Hematopoietic multipotent progenitor cell (in vitro differentiated cells): ENCODE results near the gene PPP1R3C. TPM values are rescaled to one million over a fixed set of nuclear protein-coding genes. Genes with fewer than 3 reads are reported as not detected.

Source experiments
- DNase-seq, 3 donors: peaks; one replicate each; pipeline ENCODE4 v3.0.0-alpha.2; 2011 to 2015; ENCODE audit warnings: low read depth in 2 of 3, low spot score in 2 of 3
- total RNA-seq: library from RNA; depleted of rRNA; stranded (reverse); fragments of >200 nt; gene quantifications from one replicate; pipeline ENCODE4 v1.2.3, GENCODE V29; 2012

PPP1R3C gene
- not detected for total RNA-seq

DNA sequence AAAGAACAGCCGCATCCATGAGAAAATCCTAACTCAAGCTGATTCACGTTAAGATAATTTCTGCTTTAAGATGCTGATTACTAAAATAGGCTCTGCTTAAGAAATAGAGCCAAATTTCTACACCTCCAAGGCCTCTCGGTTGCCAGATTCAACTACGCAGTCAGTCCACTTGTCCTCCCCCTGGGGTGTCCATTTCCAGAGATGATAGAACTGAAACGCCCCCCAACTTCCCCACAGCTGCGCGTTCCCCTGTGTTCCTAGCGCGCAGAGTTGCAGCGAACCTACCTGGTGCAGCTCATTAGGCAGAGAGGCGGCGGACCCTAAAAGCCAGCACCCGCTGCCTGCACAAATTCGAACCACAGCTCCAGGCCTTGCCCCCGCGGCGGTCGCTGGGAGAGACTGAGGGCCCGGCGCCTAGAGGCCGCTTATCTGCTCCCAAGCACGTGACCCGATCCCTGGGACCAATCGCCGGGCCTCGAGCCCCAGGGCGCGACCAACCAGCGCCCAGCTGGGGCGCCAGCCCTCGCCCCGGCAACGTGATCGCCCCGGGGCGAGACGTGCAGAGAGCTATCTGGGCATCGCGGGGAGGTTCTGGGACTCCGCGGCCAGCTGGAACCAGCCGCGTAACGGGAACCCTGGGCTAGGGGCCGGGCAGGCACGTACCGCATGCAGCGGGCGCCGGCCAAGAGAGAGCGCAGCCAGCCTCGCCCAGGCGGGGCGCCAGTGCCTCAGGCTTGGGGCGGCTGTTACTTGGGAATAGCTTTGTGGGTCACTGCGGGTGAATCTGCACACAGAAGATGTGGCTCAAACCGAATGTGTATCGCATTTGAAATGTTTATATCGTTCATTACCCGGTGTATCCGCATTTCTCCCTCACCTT is at the start of gene PPP1R3C:
Gene PPP1R3C, minus strand, starts transcription at position 401 of the 880 bp plus-strand sequence. Its CDS starts 102 bp downstream, at position 299.
- peak in 2 of 3 donors; percentile 41 to 51 for DNase-seq

DNA sequence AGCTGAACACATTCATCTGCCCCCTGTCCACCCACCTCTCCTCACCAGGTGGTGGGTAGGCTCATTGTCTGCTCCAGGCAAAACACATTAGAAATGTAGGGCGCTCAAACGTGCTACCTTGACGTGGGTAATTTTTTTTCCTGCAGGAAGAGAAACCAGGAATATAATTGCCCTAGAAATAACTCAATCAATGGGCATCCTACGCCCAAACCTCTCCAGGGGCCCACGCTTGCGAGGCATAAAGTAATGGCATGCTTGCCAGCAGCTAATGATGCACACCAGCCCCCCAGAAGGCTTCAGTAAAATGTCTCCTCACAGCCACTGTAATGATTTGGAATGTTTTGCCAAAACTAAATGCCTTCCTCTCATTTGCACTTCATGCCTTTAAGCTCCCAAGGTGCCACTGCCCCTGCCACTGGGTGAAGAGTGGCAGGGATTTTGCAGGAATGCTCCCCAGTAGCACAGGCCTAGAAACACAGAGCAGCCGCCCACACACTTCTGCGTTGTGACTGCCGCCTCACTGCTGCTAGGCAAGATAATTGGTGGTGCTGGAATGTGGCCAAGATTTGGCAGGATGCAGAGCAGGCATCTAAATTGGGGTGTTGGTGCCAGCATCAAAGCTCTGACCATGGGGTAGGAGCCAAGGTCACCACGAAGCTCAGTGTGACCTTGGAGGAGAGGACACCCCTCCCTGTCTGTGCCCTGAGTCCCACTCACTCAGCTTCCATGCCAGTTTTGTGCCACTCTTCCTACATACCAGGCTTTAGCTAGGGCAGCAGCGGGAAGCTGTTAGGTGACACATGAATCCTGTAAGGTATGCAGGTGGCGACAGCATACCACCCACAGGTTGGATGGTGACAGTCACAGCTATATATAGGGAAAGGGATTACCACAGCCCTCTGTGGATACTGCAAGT is 48.7 kb upstream of the PPP1R3C start:
- DNase-seq: peak in 2 of 3 donors; percentile 7 to 12

DNA sequence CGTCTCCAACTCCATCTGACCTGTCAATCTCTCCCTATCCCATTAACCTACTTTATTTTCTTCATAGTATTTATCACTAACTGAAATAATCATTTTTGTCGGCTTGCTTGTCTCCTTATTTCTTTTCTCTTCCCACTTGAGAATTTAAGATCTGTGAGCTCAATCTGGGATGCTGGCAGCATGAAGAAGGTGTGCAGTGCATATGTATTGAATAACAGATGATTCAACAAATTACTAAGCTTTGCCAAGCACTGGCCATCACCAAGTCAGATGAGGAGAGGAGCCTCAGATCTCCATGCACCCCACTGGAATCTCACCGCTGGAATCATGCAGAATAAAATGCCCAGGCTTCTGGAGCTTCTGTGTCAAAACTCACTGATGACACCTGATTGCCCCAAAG is 47.6 kb upstream of the PPP1R3C start:
- DNase-seq: no peak

DNA sequence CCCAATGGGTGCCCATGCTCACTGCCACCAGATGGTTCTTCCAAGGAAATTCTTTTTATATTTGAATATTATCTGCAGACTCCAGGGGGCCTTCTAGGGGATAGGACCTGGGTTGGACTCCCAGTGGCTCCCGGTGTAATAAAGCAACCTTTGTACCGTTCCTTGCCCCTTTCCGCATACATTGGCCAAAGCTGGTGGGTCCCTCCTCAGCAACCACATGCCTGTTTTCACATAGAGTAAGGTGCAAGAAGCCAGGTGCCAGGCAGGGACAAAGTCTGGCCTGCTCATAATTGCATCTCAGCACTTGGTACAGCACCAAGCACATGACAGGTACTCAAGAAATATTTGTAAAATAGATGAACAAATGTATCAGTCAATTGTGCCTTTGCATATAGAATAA is 46.4 kb upstream of the PPP1R3C start:
- no peak for DNase-seq

DNA sequence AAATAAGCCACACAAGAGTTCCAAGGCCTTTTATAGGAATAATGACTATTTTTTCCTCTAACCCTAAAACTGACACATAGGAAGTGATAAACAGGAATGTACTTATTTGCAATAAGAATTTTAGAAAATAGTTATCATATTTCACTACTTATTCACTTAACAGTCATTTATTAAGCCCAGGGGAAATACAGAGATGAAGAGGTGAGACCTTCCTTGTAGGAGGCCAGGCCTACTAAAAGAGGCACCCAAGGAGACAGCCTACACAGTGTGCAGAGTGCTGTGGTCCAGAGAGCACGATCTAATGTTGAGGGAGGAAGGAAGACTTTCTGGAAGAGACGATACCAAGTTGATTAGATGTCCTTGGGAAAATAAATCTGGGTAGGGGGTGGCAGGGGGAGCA is 45.0 kb upstream of the PPP1R3C start:
- no peak for DNase-seq

DNA sequence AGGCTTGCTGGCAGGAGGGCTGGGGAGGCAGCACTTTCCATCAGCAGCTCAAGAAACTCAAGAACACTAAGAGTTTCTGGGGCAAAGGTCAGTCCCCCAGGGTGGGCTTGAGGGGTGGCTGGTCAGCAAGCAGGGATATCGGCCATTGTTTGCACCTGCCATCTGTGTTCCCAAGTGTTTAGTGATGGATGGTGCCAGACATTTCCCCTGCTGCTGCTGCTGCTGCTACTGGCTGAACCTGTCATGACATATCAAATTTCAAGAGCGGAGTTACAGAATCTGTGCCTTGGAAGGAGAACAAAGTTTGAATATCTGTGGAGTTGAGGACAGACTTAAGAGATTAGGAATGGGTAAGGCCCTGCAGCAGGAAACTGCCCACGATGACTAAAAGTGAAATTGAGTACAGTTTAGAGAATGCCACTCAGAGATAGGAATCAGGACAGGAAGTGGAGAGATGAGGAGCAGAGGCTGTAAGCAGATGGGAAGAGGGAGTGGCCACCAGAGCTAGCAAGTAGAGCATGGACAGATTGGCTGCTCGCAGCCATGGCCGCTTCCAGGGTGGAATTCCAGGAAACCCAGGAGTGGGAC is 39.2 kb upstream of the PPP1R3C start:
- no peak for DNase-seq

DNA sequence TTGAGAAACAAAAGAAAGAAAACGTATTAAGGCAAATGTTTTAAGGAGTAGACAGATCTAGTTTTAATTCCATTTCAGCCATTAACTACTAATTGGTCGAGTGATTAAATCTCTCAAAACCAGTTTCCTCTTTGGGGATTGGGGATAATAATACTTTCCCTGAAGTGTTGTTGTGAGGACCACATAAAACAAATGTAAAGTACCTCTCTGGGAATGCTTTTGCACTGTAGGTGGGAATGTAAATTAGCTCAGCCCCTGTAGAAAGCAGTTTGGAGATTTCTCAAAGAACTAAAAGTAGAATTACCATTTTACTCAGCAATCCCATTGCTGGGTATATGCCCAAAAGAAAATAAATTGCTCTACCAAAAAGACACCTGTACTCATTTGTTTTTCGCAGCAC is 36.0 kb upstream of the PPP1R3C start:
- DNase-seq: no peak

DNA sequence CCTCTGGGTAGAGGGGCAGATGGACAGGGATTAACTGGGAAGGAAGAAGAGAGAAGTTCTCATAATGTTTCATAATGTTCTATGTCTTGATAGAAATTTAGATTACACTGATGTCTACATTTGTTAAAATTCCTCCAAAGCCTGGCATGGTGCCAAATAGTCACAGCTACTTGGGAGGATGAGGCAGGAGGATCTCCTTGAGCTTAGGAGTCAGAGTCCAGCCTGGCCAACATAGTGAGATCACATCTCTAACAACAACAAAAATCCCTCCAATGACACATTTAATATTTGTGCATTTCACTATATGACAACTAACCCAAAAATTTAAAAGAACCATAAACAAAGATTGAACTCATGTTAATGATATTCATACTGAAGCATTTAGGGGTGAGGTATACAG is 33.0 kb upstream of the PPP1R3C start:
- DNase-seq: no peak

DNA sequence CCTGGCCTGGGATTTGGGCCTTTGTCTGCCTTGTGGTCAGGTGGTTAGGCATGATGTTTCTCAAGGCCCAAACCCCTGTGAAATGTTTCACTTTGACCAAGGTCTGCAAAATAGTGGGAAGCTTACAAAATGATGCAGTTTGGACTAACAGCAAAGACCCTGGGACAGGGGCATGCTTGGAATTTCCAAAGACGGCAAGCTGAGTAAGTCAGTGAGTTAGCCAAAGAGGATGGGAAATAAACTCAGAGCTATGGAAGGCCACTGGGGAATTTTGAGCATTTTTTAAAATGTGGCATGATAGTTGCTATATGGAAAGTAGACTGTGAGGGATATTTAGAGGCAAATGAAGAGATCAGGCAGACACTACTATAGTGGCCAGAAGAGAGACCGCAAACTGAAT is 31.6 kb upstream of the PPP1R3C start:
- DNase-seq: no peak

DNA sequence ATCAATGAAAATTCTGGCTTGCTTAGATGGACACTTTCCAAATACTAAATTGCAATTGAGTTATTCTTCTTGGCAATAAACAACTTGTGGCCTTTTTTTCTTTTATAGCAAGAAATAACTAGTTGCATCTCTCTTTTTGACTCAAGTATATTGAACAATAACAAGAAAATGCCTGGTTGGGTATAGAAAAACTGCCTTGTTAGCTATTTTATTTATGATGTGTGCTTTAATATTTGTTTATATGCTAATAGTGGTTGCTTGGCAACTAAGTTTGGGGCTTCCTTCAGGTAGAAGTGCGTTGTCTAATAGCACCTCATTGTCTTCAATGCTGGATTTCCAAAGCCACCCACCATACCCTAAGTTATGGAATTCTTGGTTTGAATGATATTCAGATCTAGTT is 30.1 kb upstream of the PPP1R3C start:
- DNase-seq: no peak

DNA sequence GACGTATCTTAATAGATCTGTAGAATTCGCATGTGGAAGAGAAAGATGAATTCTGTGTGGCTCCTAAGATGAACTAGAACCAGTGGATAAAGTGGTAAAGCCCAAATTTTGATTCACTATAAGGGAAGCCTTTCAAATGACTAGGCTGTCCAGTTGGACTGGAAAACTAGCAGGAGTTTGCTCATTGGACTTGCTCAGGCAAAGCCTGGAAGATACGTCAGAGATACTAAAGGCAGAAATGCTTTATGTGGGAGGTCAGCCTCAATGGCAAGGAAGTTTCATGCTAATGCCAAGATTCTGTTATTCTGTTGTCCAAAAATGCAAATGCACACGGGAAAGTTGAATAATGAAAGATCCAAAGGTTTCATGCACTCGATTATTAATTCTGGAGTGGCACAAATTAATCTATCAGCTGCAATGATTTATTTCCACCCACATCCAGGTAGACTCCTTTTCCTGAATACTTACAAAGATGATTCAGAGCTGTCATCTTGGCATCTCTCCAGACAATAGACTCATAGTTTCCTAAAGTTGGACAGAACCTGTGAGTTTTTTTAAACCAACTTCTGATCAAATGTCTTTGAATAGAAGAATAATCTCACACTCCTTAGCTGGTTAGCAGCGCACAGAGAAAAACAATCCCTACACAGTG is 20.5 kb upstream of the PPP1R3C start:
- DNase-seq: no peak

DNA sequence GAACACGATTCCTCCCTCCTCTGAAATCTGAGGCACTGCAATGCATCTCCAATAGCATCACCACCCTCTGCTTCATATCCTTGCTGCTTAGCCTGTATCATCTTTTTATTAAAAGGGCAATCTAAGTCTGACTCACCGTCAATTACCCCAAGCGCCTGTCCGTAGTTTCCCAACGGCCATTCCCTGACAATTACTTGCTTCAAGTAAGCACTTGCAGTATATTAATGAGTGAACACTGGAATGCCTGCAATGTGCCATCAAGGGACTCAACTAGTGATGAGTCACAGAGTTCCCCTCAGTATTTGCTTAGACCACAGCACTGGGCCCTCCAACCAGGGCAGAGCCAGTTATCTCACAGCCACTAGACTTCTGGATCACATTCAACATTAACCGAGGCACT is 19.5 kb upstream of the PPP1R3C start:
- no peak for DNase-seq

DNA sequence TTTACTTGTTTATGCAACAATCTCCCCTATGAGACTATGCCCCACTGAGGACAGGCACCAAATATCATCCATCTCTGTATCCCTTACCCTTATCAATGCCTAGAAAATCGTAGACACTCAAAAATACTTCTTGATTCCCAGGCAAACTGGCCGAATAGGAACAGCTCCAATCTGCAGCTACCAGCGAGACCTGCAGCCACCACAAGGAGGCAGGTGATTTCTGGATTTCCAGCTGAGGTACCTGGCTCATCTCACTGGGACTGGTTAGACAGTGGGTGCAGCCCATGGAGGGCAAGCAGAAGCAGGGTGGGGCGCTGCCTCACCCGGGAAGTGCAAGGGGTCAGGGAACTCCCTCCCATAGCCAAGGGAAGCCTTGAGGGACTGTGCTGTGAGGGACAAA is 10.8 kb upstream of the PPP1R3C start:
- DNase-seq: no peak

DNA sequence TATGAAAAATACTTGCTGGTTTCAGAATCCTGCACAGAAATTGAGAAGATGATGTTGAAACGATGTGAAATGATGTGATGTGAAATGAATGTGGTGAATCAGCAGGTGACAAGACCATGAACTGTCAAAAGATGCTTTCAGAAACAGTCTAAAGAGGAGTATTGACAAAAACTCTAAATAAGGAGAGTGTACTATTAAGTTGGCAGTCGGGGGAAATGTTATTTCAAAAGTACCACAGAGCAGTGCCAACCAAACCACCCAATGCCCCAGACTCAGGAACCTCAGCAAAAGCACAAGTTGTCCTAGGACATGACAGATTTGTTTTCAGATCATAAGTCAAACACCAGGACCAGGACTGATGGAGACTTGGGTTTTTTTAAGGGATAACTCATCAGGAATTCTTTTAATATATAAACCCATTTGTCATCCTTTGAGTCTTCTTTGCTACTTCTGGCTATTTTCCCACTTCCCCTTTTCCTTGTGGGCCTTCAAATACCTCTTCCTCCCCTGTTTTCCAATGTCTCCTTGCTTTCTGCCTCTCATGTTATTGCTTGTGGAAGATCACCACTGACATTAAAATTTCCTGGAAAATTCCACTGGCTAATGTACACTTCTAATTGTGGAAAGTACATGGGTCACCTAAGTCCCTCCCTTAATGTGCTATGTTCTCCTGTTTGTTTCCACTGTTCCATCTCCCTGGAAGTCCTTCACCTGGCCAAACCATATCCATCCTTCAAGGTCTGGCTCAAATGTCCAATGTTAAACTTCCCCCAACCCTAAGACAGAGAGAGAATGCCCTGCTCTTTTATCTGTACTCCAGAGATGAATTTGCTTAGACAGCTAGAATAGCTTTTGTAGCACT is 10.2 kb upstream of the PPP1R3C start:
- DNase-seq: no peak

DNA sequence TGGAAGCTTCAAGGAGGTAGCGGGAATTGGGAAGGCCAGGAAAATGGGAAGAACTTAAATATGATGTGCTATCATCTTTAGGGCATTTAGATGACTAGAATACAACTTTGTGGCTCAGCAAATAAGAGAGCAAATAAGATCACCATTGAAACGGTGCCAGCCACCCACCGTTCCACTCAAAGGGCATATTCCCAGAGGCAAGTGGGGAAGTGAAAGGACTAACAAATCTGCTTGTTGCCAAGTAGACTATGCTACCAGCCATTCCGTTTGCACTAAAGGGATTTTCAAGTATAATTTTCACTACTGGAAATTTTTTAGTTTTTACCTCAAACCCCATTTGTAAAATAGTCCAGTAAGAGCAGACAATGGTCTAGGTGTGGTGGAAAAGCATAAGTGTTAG is 4.0 kb upstream of the PPP1R3C start:
- no peak for DNase-seq

DNA sequence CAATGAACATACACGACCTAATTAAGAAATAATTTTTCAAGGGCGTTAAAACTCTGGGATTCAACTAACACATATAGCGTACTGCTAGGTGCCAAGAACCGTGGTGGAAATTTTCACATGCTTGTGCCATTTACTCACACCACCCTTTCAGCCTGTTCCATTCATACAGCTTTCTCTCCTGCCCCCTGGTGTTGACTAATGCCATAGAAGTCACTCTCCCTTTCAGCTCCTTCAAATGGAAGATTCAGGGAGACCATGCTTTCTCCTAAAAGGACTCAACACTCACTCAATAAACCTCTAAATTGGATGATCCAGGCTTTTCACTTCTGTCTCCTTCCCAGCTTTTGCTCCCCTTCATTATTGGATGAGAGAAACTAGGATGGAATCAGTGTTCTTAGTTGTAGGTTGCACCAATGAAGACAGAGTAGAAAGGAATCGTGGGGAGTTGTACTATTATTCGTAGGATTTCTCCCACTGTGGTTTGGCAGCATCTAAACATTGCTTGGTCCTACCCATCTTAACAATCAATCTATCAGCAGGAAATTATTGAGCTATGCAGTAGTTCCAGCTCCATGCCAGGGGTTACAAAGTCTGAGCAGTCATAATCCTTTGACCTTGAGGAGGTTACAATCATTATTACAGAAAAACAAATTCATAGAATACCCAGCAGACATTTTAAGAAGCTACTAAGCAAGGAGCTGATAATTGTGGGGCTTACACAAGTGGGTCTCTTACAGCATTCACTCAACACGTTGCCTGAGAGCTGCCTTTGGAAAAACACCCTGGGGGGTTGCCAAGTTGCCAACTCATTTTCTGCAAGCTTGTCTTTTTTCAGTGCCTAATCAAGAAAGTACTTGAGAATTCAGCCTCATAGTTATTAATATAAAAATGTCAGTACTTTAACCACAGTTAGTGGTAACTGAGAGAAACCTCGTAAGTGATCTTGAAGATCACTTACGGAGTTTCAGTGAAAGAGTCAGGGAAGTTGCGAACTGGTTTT is 2.8 kb upstream of the PPP1R3C start:
- DNase-seq: peak in 2 of 3 donors; percentile 45 to 76

DNA sequence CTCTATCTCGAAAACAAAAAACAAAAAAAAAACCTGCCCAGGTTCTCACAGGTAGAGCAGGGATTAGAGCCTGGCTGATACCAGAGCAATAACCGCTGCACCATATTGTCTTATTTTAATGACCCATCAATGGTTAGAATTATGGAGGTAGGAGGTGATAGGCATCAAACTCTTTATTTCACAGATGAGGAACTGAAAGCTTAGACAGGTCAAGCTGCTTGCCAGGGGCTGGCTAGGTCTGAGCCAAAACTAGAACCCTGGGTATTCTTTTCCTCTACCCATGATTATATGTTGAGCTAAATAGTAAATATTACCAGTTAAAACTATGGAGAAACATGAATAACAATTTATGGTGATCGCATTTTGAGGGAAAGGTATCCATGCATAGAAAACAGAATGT is 2.0 kb upstream of the PPP1R3C start:
- no peak for DNase-seq

DNA sequence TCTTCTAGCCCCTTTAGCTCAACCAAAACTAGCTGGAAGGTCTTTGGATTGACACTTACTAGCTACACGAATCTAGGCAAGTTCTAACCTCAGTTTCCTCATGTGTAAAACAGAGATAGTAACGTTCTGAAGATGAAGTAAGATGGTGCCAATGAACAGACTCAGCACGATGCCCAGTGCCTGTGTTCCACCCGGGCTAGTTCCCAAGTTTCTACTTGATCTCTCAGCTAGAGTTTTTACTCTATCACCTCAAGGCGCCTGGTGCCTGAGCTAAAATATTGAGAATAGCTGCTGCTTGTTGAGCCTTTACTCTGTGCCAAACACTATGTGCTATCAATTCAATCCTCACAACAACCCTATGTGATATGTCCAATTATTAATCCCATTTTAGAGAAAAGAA is 1.4 kb upstream of the PPP1R3C start:
- no peak for DNase-seq

DNA sequence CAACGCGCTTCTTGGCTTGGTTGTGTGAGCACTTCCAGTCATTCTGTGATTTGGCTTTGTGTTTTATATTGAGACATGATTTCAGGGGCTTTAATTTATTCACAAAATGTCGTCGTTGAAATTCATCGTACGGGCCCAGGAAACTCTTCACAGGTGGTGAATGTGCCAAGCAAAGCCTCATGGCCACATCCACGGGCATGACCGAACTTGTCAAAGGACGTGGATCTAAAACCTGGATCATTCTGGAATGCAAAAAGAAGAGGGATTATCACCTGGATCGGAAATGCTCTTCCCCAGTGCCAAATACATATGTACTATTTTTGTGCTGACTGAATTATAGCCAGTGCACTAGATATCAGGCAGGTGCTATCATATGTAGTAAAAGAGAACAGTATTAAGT is 2.2 kb downstream of the PPP1R3C start:
- no peak for DNase-seq
